K562 treated with DMSO at 1 percent for 12 hours (cell line): ENCODE data around the gene SNX22. TPM values are rescaled to one million over a fixed set of nuclear protein-coding genes. Genes with fewer than 3 reads are reported as not detected.

ENCODE experiments used
- total RNA-seq: library from RNA; unstranded; fragments of 300-600 nt; gene quantifications from 2 replicates; pipeline ENCODE4 v1.2.3, GENCODE V29; 2022; ENCODE audit not compliant: insufficient read depth

The SNX22 gene
- 0.65 and 0.86 TPM in 2 replicates for total RNA-seq

GRCh38 chr15:64151727-64152506 is at the start of gene SNX22:
SNX22 (plus strand) TSS chr15:64151731; CDS start chr15:64151776, 45 bp downstream.

GRCh38 chr15:64162869-64163658 is 11.5 kb downstream of the SNX22 start, which contains the start of gene PPIB:
PPIB (minus strand) TSS chr15:64163022; CDS start chr15:64162986, 36 bp downstream.

Other genes starting within 250 kb of the SNX22 start
- 3.9 and 4.7 TPM in 2 replicates for gene DAPK2, start 105.2 kb upstream of the SNX22 start, total RNA-seq
- 120 and 149 TPM in 2 replicates for gene CIAO2A, start 57.9 kb upstream of the SNX22 start, total RNA-seq
- 64.0 and 85.9 TPM in 2 replicates for gene SNX1, start 55.7 kb upstream of the SNX22 start, total RNA-seq
- gene PPIB, start 11.3 kb downstream of the SNX22 start, total RNA-seq: 454 and 538 TPM in 2 replicates
- 2.4 and 9.3 TPM in 2 replicates for gene CSNK1G1, start 204.4 kb downstream of the SNX22 start, total RNA-seq
- gene PCLAF, start 229.7 kb downstream of the SNX22 start, total RNA-seq: 103 and 123 TPM in 2 replicates
- gene TRIP4, start 236.1 kb downstream of the SNX22 start, total RNA-seq: 17.3 and 25.6 TPM in 2 replicates